Measurements from ENCODE around the gene CLDN34. TPM values are rescaled to one million over a fixed set of nuclear protein-coding genes. Genes with fewer than 3 reads are reported as not detected.
A peak's percentile ranks its signal among the peaks of the same experiment; 100 is the strongest.

Gene CLDN34
- total and polyA plus RNA-seq, 2 donors (not counting 1 experiment from before 2014, with no cell fraction given), result not detected

GRCh38 chrX:10016519-10017132, 49.5 kb downstream of the CLDN34 start:
- Mint-ChIP-seq H3K27ac (peak overlapping the region; percentile 70), H3K9me3 (ENCODE audit: insufficient read depth) (no peaks in the 10 kb centered on the region), H3K4me1 (peaks cover 42% of the 10 kb centered on the region), H3K27me3 (no peaks in the 10 kb centered on the region), H3K4me3 (peak overlapping the region; percentile 76)
- peaks cover 11 to 26% of the 10 kb centered on the region in 2 donors for H3K4me1 ChIP-seq (ENCODE audit: control insufficient read depth in 2 of 2, insufficient read depth in 2 of 2, low read length in 2 of 2)
- peak overlapping the region; percentile 49 for H3K9ac ChIP-seq (ENCODE audit: low read length)
- POLR2A ChIA-PET, result interaction anchor here (2.1 kb wide), 1 partner anchor 94 kb away, joined by 7 read pairs; no protein-coding TSS in a partner anchor
- H3K36me3 ChIP-seq (replicated peaks in 1 of 2; ENCODE audit: control extremely low read depth in 1 of 2, control insufficient read depth in 1 of 2, extremely low read depth in 1 of 2, insufficient read depth in 2 of 2, low read length in 1 of 2), result no peaks in the 10 kb centered on the region
- peak overlapping the region in 4 of 5 experiments; percentile 49 to 60 (median 56) for H3K4me3 ChIP-seq (ENCODE audit: control extremely low read depth in 1 of 5, extremely low read depth in 1 of 5, insufficient read depth in 1 of 5, low read depth in 2 of 5, low read length in 4 of 5)
- peaks cover 5% of the 10 kb centered on the region for H4K20me1 ChIP-seq (ENCODE audit: control insufficient read depth, insufficient read depth, low read length, poor library complexity, severe bottlenecking)
- H3K27ac ChIP-seq (ENCODE audit: low read length in 2 of 2), result no peak overlapping the region
- H3K9me3 ChIP-seq (ENCODE audit: control extremely low read depth in 1 of 3, control insufficient read depth in 2 of 3, insufficient read depth in 1 of 3, low read length in 2 of 3), result no peaks in the 10 kb centered on the region
- no peak for DNase-seq
- ATAC-seq (ENCODE audit: low read depth), result no peak
- CTCF ChIA-PET, result interaction anchor here (1.7 to 2.0 kb wide), 2 partner anchors 98 to 102 kb away, joined by 5 to 13 read pairs; no protein-coding TSS in a partner anchor
- WGBS (ENCODE audit: insufficient coverage), result 81% methylated on average over 3 of the region's 11 CpGs
- H3K79me2 ChIP-seq (ENCODE audit: control insufficient read depth, insufficient read depth, low read length), result peaks cover 37% of the 10 kb centered on the region
- H3K4me2 ChIP-seq (replicated peaks; ENCODE audit: low read depth, low read length, poor library complexity, severe bottlenecking), result peak overlapping the region; percentile 73
- intact Hi-C loops (cut with micrococcal nuclease), result loop anchor here (5.0 kb wide), 3 partner anchors 46 to 81 kb away; no protein-coding TSS in a partner anchor
- no peaks in the 10 kb centered on the region for H3K27me3 ChIP-seq (replicated peaks in 1 of 4; ENCODE audit: control extremely low read depth in 1 of 4, control insufficient read depth in 3 of 4, insufficient read depth in 4 of 4, low read length in 3 of 4)
- TF ChIP-seq CTCF (IDR thresholded peaks at IDR 0.05), result no peak
- TF ChIP-seq EZH2 (IDR thresholded peaks at IDR 0.05; ENCODE audit: borderline replicate concordance, insufficient read depth, low read depth, low read length, poor library complexity, severe bottlenecking), result no peak
- H2AFZ ChIP-seq (ENCODE audit: insufficient read depth, low read depth, low read length, poor library complexity, severe bottlenecking), result no peak overlapping the region

GRCh38 chrX:10017872-10018271, 50.7 kb downstream of the CLDN34 start:
- Histone ChIP-seq H3K4me3 (ENCODE audit: control extremely low read depth in 1 of 5, extremely low read depth in 1 of 5, insufficient read depth in 1 of 5, low read depth in 2 of 5, low read length in 4 of 5) (no peak overlapping the region), H3K4me2 (replicated peaks; ENCODE audit: low read depth, low read length, poor library complexity, severe bottlenecking) (peak overlapping the region; percentile 73), H4K20me1 (ENCODE audit: control insufficient read depth, insufficient read depth, low read length, poor library complexity, severe bottlenecking) (peaks cover 5% of the 10 kb centered on the region), H3K9ac (ENCODE audit: low read length) (no peak overlapping the region), H3K36me3 (replicated peaks in 1 of 2; ENCODE audit: control extremely low read depth in 1 of 2, control insufficient read depth in 1 of 2, extremely low read depth in 1 of 2, insufficient read depth in 2 of 2, low read length in 1 of 2) (no peaks in the 10 kb centered on the region), H2AFZ (ENCODE audit: insufficient read depth, low read depth, low read length, poor library complexity, severe bottlenecking) (no peak overlapping the region), H3K9me3 (ENCODE audit: control extremely low read depth in 1 of 3, control insufficient read depth in 2 of 3, insufficient read depth in 1 of 3, low read length in 2 of 3) (no peaks in the 10 kb centered on the region), H3K79me2 (ENCODE audit: control insufficient read depth, insufficient read depth, low read length) (peaks cover 48% of the 10 kb centered on the region), H3K27me3 (replicated peaks in 1 of 4; ENCODE audit: control extremely low read depth in 1 of 4, control insufficient read depth in 3 of 4, insufficient read depth in 4 of 4, low read length in 3 of 4) (no peaks in the 10 kb centered on the region), H3K27ac (ENCODE audit: low read length in 2 of 2) (no peak overlapping the region), H3K4me1 (ENCODE audit: control insufficient read depth in 2 of 2, insufficient read depth in 2 of 2, low read length in 2 of 2) (peaks cover 5 to 17% of the 10 kb centered on the region in 2 donors)
- intact Hi-C loops (cut with micrococcal nuclease), result loop anchor here (5.0 kb wide), 3 partner anchors 44 to 79 kb away; no protein-coding TSS in a partner anchor
- no peaks in the 10 kb centered on the region for H3K9me3 Mint-ChIP-seq (ENCODE audit: insufficient read depth)
- WGBS (ENCODE audit: insufficient coverage), result no CpG with 5 or more reads among the region's 8 CpGs
- TF ChIP-seq CTCF (IDR thresholded peaks at IDR 0.05) (no peak), EZH2 (IDR thresholded peaks at IDR 0.05; ENCODE audit: borderline replicate concordance, insufficient read depth, low read depth, low read length, poor library complexity, severe bottlenecking) (no peak)
- H3K4me1 Mint-ChIP-seq, result peaks cover 34% of the 10 kb centered on the region
- CTCF ChIA-PET, result interaction anchor here (1.0 to 2.0 kb wide), 3 partner anchors 63 to 100 kb away, joined by 3 to 13 read pairs (median 3); no protein-coding TSS in a partner anchor
- peak; percentile 9 for DNase-seq
- no peaks in the 10 kb centered on the region for H3K27me3 Mint-ChIP-seq
- no peak for ATAC-seq (ENCODE audit: low read depth)
- H3K27ac Mint-ChIP-seq, result no peak overlapping the region
- peak overlapping the region; percentile 76 for H3K4me3 Mint-ChIP-seq
- POLR2A ChIA-PET, result interaction anchor here (0.9 kb wide), 1 partner anchor 32 kb away, joined by 3 read pairs; no protein-coding TSS in a partner anchor
